Activated naive CD8-positive, alpha-beta T cell treated with anti-CD3 and anti-CD28 coated beads, Interleukin-2, amount 10 ng/mL, durations not matched to agents 7 days and 5 days (primary cell): ENCODE data around the gene EP300. TPM values are rescaled to one million over a fixed set of nuclear protein-coding genes. Genes with fewer than 3 reads are reported as not detected.
"Not testable (repeated sequence)": the region's sequence is repeated elsewhere in the genome, so short reads cannot be mapped to it uniquely, and the experiment has no call there.

ENCODE experiments used
- ATAC-seq: fragments of 150-1000 bp; cut with Tn5 transposase; one replicate; pipeline ENCODE4 v1.10.0; 2021; ENCODE audit warnings: low read depth, moderate library complexity
- POLR2A ChIA-PET: fragments of 350-600 bp; sonication (Branson Sonifier 250); formaldehyde crosslinking; loops from one replicate; lab custom pipeline; 2021; ENCODE audit warnings: antibody characterized with exemption; lab: Charles Lee
- DNase-seq: peaks from one replicate; pipeline ENCODE4 v3.0.0; 2021
- H3K27ac Mint-ChIP-seq: one replicate; pipeline ENCODE4 v1.8.0; 2022; ENCODE audit warnings: mild to moderate bottlenecking, mixed read lengths
- H3K27me3 Mint-ChIP-seq: one replicate; pipeline ENCODE4 v1.8.0; 2022; ENCODE audit warnings: mild to moderate bottlenecking, moderate library complexity, mixed read lengths
- H3K36me3 Mint-ChIP-seq: one replicate; pipeline ENCODE4 v1.8.0; 2021; ENCODE audit warnings: mild to moderate bottlenecking, mixed read lengths
- H3K4me1 Mint-ChIP-seq: one replicate; pipeline ENCODE4 v1.8.0; 2021; ENCODE audit warnings: mixed read lengths
- H3K4me3 Mint-ChIP-seq: one replicate; pipeline ENCODE4 v1.8.0; 2022; ENCODE audit warnings: mild to moderate bottlenecking, moderate library complexity, mixed read lengths
- H3K9me3 Mint-ChIP-seq: one replicate; pipeline ENCODE4 v1.8.0; 2021; ENCODE audit warnings: mixed read lengths
- total RNA-seq, 2 experiments: library from RNA; stranded (reverse); gene quantifications; one replicate each; pipeline ENCODE4 v1.2.3, GENCODE V29; 2021

EP300 gene
- total RNA-seq, result 10 to 100 TPM; 82.9 to 85.4 TPM

DNA sequence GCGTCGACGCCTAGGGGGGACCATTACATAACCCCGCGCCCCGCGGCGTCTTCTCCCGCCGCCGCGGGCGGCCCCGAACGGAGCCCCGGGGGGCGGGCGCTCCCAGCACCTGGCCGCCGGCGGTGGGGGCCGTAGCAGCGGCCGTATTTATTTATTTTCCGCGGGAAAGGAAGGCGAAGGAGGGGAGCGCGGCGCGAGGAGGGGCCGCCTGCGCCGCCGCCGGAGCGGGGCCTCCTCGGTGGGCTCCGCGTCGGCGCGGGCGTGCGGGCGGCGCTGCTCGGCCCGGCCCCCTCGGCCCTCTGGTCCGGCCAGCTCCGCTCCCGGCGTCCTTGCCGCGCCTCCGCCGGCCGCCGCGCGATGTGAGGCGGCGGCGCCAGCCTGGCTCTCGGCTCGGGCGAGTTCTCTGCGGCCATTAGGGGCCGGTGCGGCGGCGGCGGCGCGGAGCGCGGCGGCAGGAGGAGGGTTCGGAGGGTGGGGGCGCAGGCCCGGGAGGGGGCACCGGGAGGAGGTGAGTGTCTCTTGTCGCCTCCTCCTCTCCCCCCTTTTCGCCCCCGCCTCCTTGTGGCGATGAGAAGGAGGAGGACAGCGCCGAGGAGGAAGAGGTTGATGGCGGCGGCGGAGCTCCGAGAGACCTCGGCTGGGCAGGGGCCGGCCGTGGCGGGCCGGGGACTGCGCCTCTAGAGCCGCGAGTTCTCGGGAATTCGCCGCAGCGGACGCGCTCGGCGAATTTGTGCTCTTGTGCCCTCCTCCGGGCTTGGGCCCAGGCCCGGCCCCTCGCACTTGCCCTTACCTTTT is at the start of gene EP300:
TSS of gene EP300 (plus strand) at position 570 of the 795 bp plus-strand sequence. CDS start 413 bp downstream, outside the sequence.
- H3K27me3 Mint-ChIP-seq, result no peaks in the 10 kb centered on the region
- POLR2A ChIA-PET, result interaction anchor here (0.5 to 6.9 kb wide), 12 partner anchors 9 to 355 kb away, joined by 3 to 118 read pairs (median 8); partner anchors contain the start of genes RANGAP1, RBX1 and TOB2
- peaks cover 24% of the 10 kb centered on the region for H3K4me1 Mint-ChIP-seq
- no peaks in the 10 kb centered on the region for H3K9me3 Mint-ChIP-seq
- ATAC-seq (peak; percentile 50), DNase-seq (peak; percentile 84)
- peak within 1 kb of the TSS; percentile 99 for H3K4me3 Mint-ChIP-seq
- H3K27ac Mint-ChIP-seq, result peak within 1 kb of the TSS; percentile 100
- peaks cover 13% of the 10 kb centered on the region for H3K36me3 Mint-ChIP-seq

GRCh38 chr22:41043722-41044121 is 48.7 kb upstream of the EP300 start:
- DNase-seq (no peak), ATAC-seq (no peak)
- POLR2A ChIA-PET, result no interaction called here
- Mint-ChIP-seq H3K27me3 (peaks cover 12% of the 10 kb centered on the region), H3K36me3 (no peaks in the 10 kb centered on the region), H3K27ac (no peak overlapping the region), H3K9me3 (no peaks in the 10 kb centered on the region), H3K4me1 (no peaks in the 10 kb centered on the region), H3K4me3 (no peak overlapping the region)

- POLR2A ChIA-PET, result interaction anchor here (1.0 kb wide), 1 partner anchor 24 kb away, joined by 4 read pairs; no protein-coding TSS in a partner anchor
Observed at GRCh38 chr22:41045575-41045974, 46.8 kb upstream of the EP300 start.

DNA sequence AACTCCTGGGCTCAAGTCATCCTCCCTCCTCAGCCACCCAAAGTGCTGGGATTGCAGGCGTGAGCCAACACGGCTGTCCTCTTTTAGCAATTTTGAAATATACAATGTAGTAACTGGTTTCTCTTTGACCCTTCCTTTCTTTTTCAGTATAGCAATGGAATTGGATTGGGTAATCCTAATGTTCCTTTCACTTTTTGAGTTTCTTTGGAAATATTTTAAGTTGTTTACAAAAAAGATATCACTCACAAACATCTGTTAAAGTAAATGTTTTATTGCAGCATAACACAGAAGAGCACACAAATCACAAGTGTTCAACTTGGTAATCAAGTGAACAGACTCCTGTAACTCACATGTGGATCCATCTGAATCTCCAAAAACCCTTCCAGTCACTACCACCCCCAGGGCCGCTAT is 44.6 kb upstream of the EP300 start:
- Mint-ChIP-seq H3K9me3 (no peaks in the 10 kb centered on the region), H3K4me1 (no peaks in the 10 kb centered on the region), H3K27me3 (peaks cover 10% of the 10 kb centered on the region), H3K36me3 (no peaks in the 10 kb centered on the region), H3K4me3 (no peak overlapping the region), H3K27ac (no peak overlapping the region)
- no peak for DNase-seq
- no peak for ATAC-seq
- POLR2A ChIA-PET, result interaction anchor here (0.7 kb wide), 1 partner anchor 68 kb away, joined by 3 read pairs; no protein-coding TSS in a partner anchor

More at GRCh38 chr22:41045575-41045974, 46.8 kb upstream of the EP300 start:
- not testable (repeated sequence) for H3K4me1 Mint-ChIP-seq, H3K4me3 Mint-ChIP-seq, H3K27ac Mint-ChIP-seq, H3K9me3 Mint-ChIP-seq, ATAC-seq, DNase-seq, H3K36me3 Mint-ChIP-seq
- peaks cover 10% of the 10 kb centered on the region for H3K27me3 Mint-ChIP-seq

- H3K36me3 Mint-ChIP-seq, POLR2A ChIA-PET, H3K4me3 Mint-ChIP-seq, H3K9me3 Mint-ChIP-seq, ATAC-seq, H3K27ac Mint-ChIP-seq, DNase-seq, H3K4me1 Mint-ChIP-seq: not testable (repeated sequence)
- peaks cover 10% of the 10 kb centered on the region for H3K27me3 Mint-ChIP-seq
Observed at GRCh38 chr22:41048345-41048744, 44.0 kb upstream of the EP300 start.

GRCh38 chr22:41048791-41049717 is 43.3 kb upstream of the EP300 start:
- no peak overlapping the region for H3K4me3 Mint-ChIP-seq
- no peak for ATAC-seq
- no peak overlapping the region for H3K27ac Mint-ChIP-seq

GRCh38 chr22:41049795-41050194 is 42.6 kb upstream of the EP300 start:
- H3K9me3 Mint-ChIP-seq, H3K27me3 Mint-ChIP-seq, ATAC-seq, H3K36me3 Mint-ChIP-seq, H3K4me3 Mint-ChIP-seq, H3K4me1 Mint-ChIP-seq, POLR2A ChIA-PET, H3K27ac Mint-ChIP-seq, DNase-seq: not testable (repeated sequence)

More at GRCh38 chr22:41048791-41049717, 43.3 kb upstream of the EP300 start:
- Mint-ChIP-seq H3K36me3 (no peaks in the 10 kb centered on the region), H3K4me1 (peaks cover 4% of the 10 kb centered on the region), H3K9me3 (no peaks in the 10 kb centered on the region), H3K27me3 (peaks cover 10% of the 10 kb centered on the region)
- POLR2A ChIA-PET, result no interaction called here
- DNase-seq, result no peak

GRCh38 chr22:41050883-41051282 is 41.5 kb upstream of the EP300 start:
- Mint-ChIP-seq H3K4me3 (no peak overlapping the region), H3K27ac (no peak overlapping the region), H3K36me3 (no peaks in the 10 kb centered on the region), H3K27me3 (peaks cover 6% of the 10 kb centered on the region), H3K4me1 (peaks cover 4% of the 10 kb centered on the region), H3K9me3 (no peaks in the 10 kb centered on the region)
- ATAC-seq, result no peak
- POLR2A ChIA-PET, result no interaction called here
- DNase-seq, result no peak

DNA sequence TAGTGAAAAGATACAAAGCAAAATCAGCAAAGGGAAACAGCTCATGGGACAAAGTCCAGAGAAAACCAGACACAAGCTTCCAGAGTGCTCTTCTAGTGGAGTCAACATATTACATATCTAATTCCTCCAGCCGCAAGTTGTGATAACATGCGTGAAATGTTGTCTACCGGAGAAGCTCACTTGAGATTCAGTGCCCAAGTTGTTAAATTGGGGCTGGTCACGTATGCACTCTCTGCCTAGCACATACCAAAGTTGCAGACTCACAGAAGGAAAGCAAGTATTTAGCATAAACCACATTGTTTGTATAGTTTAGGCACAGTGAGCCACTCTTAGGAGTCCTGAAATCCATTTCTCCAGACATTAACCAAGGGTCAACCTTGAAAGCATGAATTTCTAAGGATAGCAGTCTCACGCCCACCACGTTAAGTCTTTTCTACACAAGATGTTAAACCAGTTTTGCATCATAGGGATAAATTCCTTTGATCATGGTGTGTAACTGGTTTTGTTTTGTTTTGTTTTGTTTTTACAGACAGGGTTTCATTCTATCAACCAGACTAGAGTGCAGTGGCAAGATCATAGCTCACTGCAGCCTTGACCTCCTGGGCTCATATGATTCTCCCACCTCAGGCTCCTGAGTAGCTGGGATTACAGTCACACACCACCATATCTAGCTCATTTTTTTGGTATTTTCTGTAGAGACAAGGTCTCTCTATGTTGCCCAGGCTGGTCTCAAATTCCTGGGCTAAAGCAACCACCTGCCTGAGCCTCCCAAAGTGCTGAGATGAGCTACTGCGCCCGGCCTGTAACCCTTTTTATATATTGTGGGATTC is 39.5 kb upstream of the EP300 start:
- no peak for ATAC-seq
- Mint-ChIP-seq H3K27ac (no peak overlapping the region), H3K36me3 (no peaks in the 10 kb centered on the region), H3K27me3 (peaks cover 6% of the 10 kb centered on the region), H3K4me1 (peaks cover 4% of the 10 kb centered on the region), H3K9me3 (no peaks in the 10 kb centered on the region), H3K4me3 (no peak overlapping the region)
- no peak for DNase-seq
- POLR2A ChIA-PET, result interaction anchor here (0.9 kb wide), 1 partner anchor 31 kb away, joined by 3 read pairs; no protein-coding TSS in a partner anchor

- no peak for ATAC-seq
- POLR2A ChIA-PET, result no interaction called here
- H3K36me3 Mint-ChIP-seq, result no peaks in the 10 kb centered on the region
- no peak overlapping the region for H3K4me3 Mint-ChIP-seq
- H3K9me3 Mint-ChIP-seq, result no peaks in the 10 kb centered on the region
- H3K4me1 Mint-ChIP-seq, result peaks cover 4% of the 10 kb centered on the region
- no peak for DNase-seq
- no peak overlapping the region for H3K27ac Mint-ChIP-seq
- no peaks in the 10 kb centered on the region for H3K27me3 Mint-ChIP-seq
Observed at GRCh38 chr22:41057076-41057475, 35.3 kb upstream of the EP300 start.

GRCh38 chr22:41062146-41062545 is 30.2 kb upstream of the EP300 start:
- H3K36me3 Mint-ChIP-seq, result no peaks in the 10 kb centered on the region
- no peaks in the 10 kb centered on the region for H3K9me3 Mint-ChIP-seq
- POLR2A ChIA-PET, result interaction anchor here (0.6 kb wide), 1 partner anchor 29 kb away, joined by 3 read pairs; no protein-coding TSS in a partner anchor
- H3K4me1 Mint-ChIP-seq, result no peaks in the 10 kb centered on the region
- H3K27me3 Mint-ChIP-seq, result no peaks in the 10 kb centered on the region
- H3K27ac Mint-ChIP-seq, result no peak overlapping the region
- no peak for DNase-seq
- H3K4me3 Mint-ChIP-seq, result no peak overlapping the region
- no peak for ATAC-seq

DNA sequence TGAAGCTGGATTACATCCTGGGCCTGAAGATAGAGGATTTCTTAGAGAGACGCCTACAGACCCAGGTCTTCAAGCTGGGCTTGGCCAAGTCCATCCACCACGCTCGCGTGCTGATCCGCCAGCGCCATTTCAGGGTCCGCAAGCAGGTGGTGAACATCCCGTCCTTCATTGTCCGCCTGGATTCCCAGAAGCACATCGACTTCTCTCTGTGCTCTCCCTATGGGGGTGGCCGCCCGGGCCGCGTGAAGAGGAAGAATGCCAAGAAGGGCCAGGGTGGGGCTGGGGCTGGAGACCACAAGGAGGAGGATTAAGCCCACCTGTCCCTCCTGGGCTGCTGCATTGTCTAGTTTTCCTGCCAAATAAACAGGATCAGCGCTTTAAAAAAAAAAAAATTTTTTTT is 28.1 kb upstream of the EP300 start:
- H3K36me3 Mint-ChIP-seq, H3K4me3 Mint-ChIP-seq, DNase-seq, H3K27me3 Mint-ChIP-seq, ATAC-seq, H3K9me3 Mint-ChIP-seq, H3K27ac Mint-ChIP-seq, POLR2A ChIA-PET, H3K4me1 Mint-ChIP-seq: not testable (repeated sequence)
